GM06990 (cell line): Measurements from ENCODE around the gene STPG3.

Experiments used
- DNase-seq: peaks from one replicate; pipeline ENCODE4 v3.0.0-alpha.2; 2011; ENCODE audit not compliant: insufficient read length; ENCODE audit errors: extremely low read depth
- H3K27me3 ChIP-seq: replicated peaks from 2 replicates; pipeline ENCODE4 v1.6.0; 2011; ENCODE audit warnings: low read length; ENCODE audit not compliant: control insufficient read depth, insufficient read depth
- H3K36me3 ChIP-seq: 2 replicates; pipeline ENCODE4 v1.5.1; 2011; ENCODE audit warnings: low read length; ENCODE audit not compliant: control insufficient read depth, insufficient read depth
- H3K4me3 ChIP-seq: replicated peaks from 2 replicates; pipeline ENCODE4 v1.5.1; 2011; ENCODE audit warnings: low read depth, mild to moderate bottlenecking, control low read depth, low read length
- TF ChIP-seq, protein P1 (sequence below): IDR thresholded peaks from 2 replicates; pipeline ENCODE4 v1.5.1; 2011; ENCODE audit warnings: low read length, control low read depth, mild to moderate bottlenecking, inconsistent platforms; ENCODE audit not compliant: insufficient read depth, poor library complexity, severe bottlenecking

The STPG3 gene

GRCh38 chr9:137270929-137271695 lies 20.0 kb downstream of the STPG3 start:
- Histone ChIP-seq H3K36me3 (peaks cover 27% of the 10 kb centered on the region), H3K27me3 (no peaks in the 10 kb centered on the region), H3K4me3 (no peak overlapping the region)
- TF ChIP-seq, protein P1, sequence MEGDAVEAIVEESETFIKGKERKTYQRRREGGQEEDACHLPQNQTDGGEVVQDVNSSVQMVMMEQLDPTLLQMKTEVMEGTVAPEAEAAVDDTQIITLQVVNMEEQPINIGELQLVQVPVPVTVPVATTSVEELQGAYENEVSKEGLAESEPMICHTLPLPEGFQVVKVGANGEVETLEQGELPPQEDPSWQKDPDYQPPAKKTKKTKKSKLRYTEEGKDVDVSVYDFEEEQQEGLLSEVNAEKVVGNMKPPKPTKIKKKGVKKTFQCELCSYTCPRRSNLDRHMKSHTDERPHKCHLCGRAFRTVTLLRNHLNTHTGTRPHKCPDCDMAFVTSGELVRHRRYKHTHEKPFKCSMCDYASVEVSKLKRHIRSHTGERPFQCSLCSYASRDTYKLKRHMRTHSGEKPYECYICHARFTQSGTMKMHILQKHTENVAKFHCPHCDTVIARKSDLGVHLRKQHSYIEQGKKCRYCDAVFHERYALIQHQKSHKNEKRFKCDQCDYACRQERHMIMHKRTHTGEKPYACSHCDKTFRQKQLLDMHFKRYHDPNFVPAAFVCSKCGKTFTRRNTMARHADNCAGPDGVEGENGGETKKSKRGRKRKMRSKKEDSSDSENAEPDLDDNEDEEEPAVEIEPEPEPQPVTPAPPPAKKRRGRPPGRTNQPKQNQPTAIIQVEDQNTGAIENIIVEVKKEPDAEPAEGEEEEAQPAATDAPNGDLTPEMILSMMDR = no peak
- DNase-seq = no peak

DNA sequence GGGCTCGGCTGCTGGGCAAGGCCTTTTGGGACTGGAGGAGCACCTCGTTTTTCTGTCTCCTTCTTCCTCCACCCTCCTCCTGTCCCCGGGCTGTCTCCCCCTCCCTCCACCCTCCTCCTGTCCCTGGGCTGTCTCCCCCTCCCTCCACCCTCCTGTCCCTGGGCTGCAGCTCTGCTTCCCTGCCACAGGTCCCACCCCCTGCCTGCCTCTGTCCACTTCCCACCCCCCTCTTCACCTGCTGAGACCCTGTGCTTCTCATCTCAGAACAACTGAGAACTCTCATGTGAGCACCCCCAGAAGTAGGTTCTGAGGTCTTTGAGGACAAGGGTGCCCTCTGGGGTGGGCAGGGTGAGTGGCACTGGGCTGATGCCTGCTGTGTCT lies 20.6 kb downstream of the STPG3 start:
- DNase-seq = no peak
- TF ChIP-seq, protein P1 = no peak
- Histone ChIP-seq H3K27me3 (no peaks in the 10 kb centered on the region), H3K4me3 (no peak overlapping the region), H3K36me3 (peaks cover 24% of the 10 kb centered on the region)

GRCh38 chr9:137272241-137273094 lies 21.4 kb downstream of the STPG3 start:
- DNase-seq = no peak
- Histone ChIP-seq H3K36me3 (peaks cover 21% of the 10 kb centered on the region), H3K4me3 (no peak overlapping the region), H3K27me3 (no peaks in the 10 kb centered on the region)
- TF ChIP-seq, protein P1 = no peak

- H3K36me3 ChIP-seq = peaks cover 18% of the 10 kb centered on the region
These were observed 22.0 kb downstream of the STPG3 start for GRCh38 chr9:137273095-137273490.

DNA sequence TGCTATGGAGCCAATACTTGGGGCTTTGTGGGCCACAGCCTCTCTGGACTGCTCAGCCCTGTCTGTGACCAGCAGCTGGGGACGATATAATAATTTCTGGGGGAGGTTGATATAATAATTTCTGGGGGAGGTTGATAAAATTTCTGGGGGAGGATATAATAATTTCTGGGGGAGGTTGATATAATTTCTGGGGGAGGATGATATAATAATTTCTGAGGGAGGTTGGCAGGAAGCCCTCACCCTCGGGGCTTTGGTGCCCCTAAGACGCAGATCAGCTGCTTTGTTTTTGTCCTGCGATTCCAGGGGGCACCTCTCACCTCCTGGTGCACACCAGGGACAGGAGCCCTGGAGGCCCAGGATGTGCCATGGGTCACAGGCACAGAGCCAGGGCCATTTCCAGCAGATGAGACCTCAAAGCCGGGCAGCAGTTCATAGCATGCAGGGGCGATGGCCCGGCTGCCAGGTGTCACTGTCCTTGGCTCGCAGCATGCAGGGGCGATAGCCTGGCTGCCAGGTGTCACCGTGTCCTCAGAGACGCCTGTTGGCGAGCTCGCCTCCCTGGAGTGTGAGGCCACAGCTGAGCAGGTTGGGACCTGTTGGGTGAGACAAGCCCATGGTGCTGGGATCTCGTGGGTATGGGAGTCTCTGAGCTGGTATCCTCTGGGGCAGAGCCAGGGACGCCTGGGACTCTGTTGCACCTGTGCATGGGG lies 22.7 kb downstream of the STPG3 start:
- TF ChIP-seq, protein P1 = no peak
- no peak overlapping the region for H3K4me3 ChIP-seq
- H3K36me3 ChIP-seq = peaks cover 18% of the 10 kb centered on the region
- no peak for DNase-seq
- no peaks in the 10 kb centered on the region for H3K27me3 ChIP-seq

More at GRCh38 chr9:137273095-137273490, 22.0 kb downstream of the STPG3 start:
- Histone ChIP-seq H3K4me3 (no peak overlapping the region), H3K27me3 (no peaks in the 10 kb centered on the region)
- TF ChIP-seq, protein P1 = no peak
- no peak for DNase-seq
